Pulmonary artery endothelial cell (primary cell): ENCODE measurements around the gene ZMIZ1. TPM values are rescaled to one million over a fixed set of nuclear protein-coding genes. Genes with fewer than 3 reads are reported as not detected.

Experiments
- DNase-seq: peaks from one replicate; pipeline ENCODE4 v3.0.0-alpha.2; 2011; ENCODE audit warnings: low read depth, low spot score
- total RNA-seq: library from RNA; depleted of rRNA; stranded (reverse); fragments of >200 nt; gene quantifications from 2 replicates; pipeline ENCODE4 v1.2.3, GENCODE V29; 2014

The ZMIZ1 gene
- total RNA-seq, 1 donor from 2014 or later: 9.3 TPM

GRCh38 chr10:79052291-79053080 is 16.3 kb upstream of the ZMIZ1 start:
- no peak for DNase-seq

GRCh38 chr10:79053081-79053434 is 15.7 kb upstream of the ZMIZ1 start:
- DNase-seq: no peak

- DNase-seq: no peak
These were observed 15.1 kb upstream of the ZMIZ1 start for GRCh38 chr10:79053481-79054202.

- DNase-seq: no peak
These were observed 14.3 kb upstream of the ZMIZ1 start for GRCh38 chr10:79054203-79055099.

- no peak for DNase-seq
These were observed 13.5 kb upstream of the ZMIZ1 start for GRCh38 chr10:79055100-79055782.

- DNase-seq: no peak
These were observed 12.9 kb upstream of the ZMIZ1 start for GRCh38 chr10:79055892-79056291.

GRCh38 chr10:79056361-79056735 is 12.4 kb upstream of the ZMIZ1 start:
- no peak for DNase-seq

GRCh38 chr10:79056736-79057391 is 11.9 kb upstream of the ZMIZ1 start:
- DNase-seq: no peak

- no peak for DNase-seq
These were observed 11.1 kb upstream of the ZMIZ1 start for GRCh38 chr10:79057481-79058275.

GRCh38 chr10:79058899-79059841 is 9.6 kb upstream of the ZMIZ1 start:
- DNase-seq: no peak

GRCh38 chr10:79059859-79060379 is 8.8 kb upstream of the ZMIZ1 start:
- no peak for DNase-seq

GRCh38 chr10:79060641-79061255 is 8.0 kb upstream of the ZMIZ1 start:
- no peak for DNase-seq

- no peak for DNase-seq
These were observed 7.1 kb upstream of the ZMIZ1 start for GRCh38 chr10:79061441-79062315.

- no peak for DNase-seq
These were observed 5.7 kb upstream of the ZMIZ1 start for GRCh38 chr10:79063071-79063491.

GRCh38 chr10:79063661-79064492 is 4.9 kb upstream of the ZMIZ1 start:
- DNase-seq: no peak

- DNase-seq: no peak
These were observed 3.6 kb upstream of the ZMIZ1 start for GRCh38 chr10:79065091-79065551.
